Activated naive CD8-positive, alpha-beta T cell (primary cell): Measurements from ENCODE around the gene CRIM1.
A peak's percentile ranks its signal among the peaks of the same experiment; 100 is the strongest.

Experiments
- H3K27ac Mint-ChIP-seq: one replicate; pipeline ENCODE4 v1.8.0; 2021; ENCODE audit warnings: mixed read lengths
- H3K27me3 Mint-ChIP-seq: one replicate; pipeline ENCODE4 v1.8.0; 2021; ENCODE audit warnings: mixed read lengths
- H3K36me3 Mint-ChIP-seq: one replicate; pipeline ENCODE4 v1.8.0; 2021; ENCODE audit warnings: mixed read lengths
- H3K4me1 Mint-ChIP-seq: one replicate; pipeline ENCODE4 v1.8.0; 2021; ENCODE audit warnings: low read depth, mixed read lengths
- H3K4me3 Mint-ChIP-seq: one replicate; pipeline ENCODE4 v1.8.0; 2021; ENCODE audit warnings: mild to moderate bottlenecking, mixed read lengths
- H3K9me3 Mint-ChIP-seq: one replicate; pipeline ENCODE4 v1.8.0; 2021; ENCODE audit warnings: low read depth, mixed read lengths

The CRIM1 gene

DNA sequence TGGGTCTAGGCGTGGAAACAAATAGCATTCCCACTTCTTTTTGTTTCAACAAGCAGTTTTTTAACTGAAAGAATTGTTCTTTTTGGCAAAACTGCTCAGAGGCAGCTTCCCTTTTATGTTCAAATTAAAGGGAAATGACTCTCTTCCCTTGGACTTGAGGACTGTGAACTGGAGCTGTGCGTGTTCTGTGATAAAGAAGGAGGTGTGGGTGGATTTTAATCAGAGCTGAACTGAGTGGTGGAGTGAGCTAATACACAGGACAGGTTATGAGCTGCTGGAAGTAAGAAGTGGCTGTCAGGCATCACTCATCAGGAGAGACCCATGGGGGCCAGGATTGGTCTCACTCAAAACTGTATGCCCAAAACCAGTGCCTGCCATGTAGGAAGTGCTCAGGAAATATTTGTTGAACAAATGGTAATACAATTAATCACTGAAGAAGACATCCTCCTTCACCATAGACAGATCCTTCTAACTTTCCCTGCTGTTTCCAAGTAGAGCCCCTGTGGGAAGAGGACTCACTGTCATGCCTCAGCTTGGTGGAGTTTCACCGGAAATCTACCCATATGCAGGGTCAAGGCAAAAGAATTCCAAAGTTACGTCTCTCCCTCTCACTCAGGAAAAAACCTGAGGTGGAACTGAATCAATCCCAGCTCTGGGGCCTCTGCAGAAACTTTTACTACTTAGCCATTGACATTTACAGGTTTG lies 186.5 kb downstream of the CRIM1 start:
- no peak overlapping the region for H3K27ac Mint-ChIP-seq
- H3K4me3 Mint-ChIP-seq = no peak overlapping the region
- no peaks in the 10 kb centered on the region for H3K4me1 Mint-ChIP-seq
- no peaks in the 10 kb centered on the region for H3K9me3 Mint-ChIP-seq
- no peaks in the 10 kb centered on the region for H3K27me3 Mint-ChIP-seq
- H3K36me3 Mint-ChIP-seq = peaks cover 6% of the 10 kb centered on the region

DNA sequence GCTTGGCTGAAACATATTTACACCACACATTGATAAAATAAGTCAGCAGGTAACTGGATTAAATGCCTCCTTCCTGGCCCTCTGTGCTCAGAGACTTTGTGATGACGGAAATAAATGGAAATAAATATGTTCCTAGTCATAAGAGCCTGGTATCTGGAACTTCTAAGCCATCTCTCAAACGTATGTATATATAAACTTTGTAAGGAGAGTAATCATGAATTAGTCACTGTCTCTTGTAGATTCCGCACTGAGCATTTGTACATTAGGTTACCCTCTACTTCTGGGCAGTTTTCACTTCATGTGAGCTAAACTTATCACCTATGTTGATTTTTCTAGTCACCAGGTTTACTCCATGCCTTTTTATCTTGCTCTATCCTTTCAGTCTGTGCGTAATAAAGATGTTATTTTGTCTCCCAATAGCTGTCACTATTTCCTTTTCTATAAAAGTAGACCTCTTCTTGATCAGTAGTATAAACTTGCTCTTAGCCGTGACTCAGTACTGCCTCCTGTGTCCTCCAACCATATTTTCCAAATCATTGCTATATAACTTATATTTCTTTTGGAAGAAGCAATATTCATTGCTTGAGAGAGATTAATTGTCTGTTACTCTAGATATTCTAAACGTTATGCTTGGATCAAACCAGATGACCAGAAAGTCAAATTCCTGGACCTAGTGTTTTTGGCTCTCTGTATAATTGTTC lies 189.2 kb downstream of the CRIM1 start:
- H3K27ac Mint-ChIP-seq = no peak overlapping the region
- no peak overlapping the region for H3K4me3 Mint-ChIP-seq
- H3K27me3 Mint-ChIP-seq = no peaks in the 10 kb centered on the region
- H3K36me3 Mint-ChIP-seq = peaks cover 14% of the 10 kb centered on the region
- no peaks in the 10 kb centered on the region for H3K9me3 Mint-ChIP-seq
- peaks cover 11% of the 10 kb centered on the region for H3K4me1 Mint-ChIP-seq

DNA sequence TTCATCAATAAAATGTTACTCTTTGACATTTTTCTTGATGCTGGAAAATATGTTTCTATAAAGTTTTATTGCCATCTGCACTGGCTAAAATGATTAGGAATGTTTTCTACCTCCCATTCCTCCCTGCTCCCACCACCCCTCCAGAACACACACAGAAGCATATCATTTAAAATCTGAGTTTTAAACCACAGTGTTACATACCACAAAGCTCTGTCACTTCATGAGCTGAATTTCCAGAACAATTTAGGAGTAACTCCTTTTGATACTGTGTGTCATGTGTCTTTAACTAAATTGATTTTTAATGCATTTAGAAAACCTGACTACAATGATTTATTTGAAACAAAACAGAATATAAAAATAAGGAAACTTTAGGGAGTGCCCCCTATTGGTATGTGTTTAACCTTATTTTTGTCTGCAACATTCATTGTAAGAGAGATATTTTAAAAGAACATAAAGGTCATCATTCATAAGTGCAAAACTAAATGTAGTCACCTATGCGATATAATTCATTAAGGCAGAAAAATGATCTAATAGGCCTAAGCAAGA lies 190.4 kb downstream of the CRIM1 start:
- H3K27ac Mint-ChIP-seq = no peak overlapping the region
- no peaks in the 10 kb centered on the region for H3K9me3 Mint-ChIP-seq
- H3K4me1 Mint-ChIP-seq = peaks cover 14% of the 10 kb centered on the region
- peaks cover 17% of the 10 kb centered on the region for H3K36me3 Mint-ChIP-seq
- no peaks in the 10 kb centered on the region for H3K27me3 Mint-ChIP-seq
- no peak overlapping the region for H3K4me3 Mint-ChIP-seq

DNA sequence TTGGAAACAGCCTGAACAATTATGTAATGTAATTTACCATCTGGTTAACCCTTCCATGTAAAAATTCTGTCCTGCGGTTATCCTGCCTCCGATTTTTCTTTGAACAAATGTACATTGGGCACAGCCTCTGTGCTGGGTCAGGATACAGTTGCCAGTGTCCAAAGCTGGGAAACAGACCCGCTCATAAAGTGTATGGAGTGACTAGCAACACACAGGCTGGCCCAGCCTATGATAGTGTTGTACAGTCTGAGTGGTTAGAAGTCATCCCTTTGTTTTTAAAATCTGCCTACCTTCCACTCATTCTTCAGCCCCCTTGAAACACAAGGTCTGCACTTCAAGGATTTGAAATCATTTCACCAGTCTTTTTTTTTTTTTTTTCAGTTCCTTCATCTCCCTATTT lies 192.3 kb downstream of the CRIM1 start:
- peaks cover 21% of the 10 kb centered on the region for H3K36me3 Mint-ChIP-seq
- no peaks in the 10 kb centered on the region for H3K9me3 Mint-ChIP-seq
- H3K27ac Mint-ChIP-seq = no peak overlapping the region
- no peak overlapping the region for H3K4me3 Mint-ChIP-seq
- H3K4me1 Mint-ChIP-seq = peaks cover 14% of the 10 kb centered on the region
- no peaks in the 10 kb centered on the region for H3K27me3 Mint-ChIP-seq

DNA sequence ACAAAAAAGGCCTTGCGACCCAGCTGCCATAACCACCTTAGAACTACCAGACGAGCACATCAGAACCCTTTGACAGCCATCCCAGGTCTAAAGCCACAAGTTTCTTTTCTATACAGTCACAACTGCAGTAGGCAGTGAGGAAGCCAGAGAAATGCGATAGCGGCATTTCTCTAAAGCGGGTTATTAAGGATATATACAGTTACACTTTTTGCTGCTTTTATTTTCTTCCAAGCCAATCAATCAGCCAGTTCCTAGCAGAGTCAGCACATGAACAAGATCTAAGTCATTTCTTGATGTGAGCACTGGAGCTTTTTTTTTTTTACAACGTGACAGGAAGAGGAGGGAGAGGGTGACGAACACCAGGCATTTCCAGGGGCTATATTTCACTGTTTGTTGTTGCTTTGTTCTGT lies 193.6 kb downstream of the CRIM1 start:
- Mint-ChIP-seq H3K9me3 (no peaks in the 10 kb centered on the region), H3K36me3 (peaks cover 22% of the 10 kb centered on the region), H3K27ac (no peak overlapping the region), H3K4me3 (peak overlapping the region; percentile 48), H3K4me1 (peaks cover 14% of the 10 kb centered on the region), H3K27me3 (no peaks in the 10 kb centered on the region)

DNA sequence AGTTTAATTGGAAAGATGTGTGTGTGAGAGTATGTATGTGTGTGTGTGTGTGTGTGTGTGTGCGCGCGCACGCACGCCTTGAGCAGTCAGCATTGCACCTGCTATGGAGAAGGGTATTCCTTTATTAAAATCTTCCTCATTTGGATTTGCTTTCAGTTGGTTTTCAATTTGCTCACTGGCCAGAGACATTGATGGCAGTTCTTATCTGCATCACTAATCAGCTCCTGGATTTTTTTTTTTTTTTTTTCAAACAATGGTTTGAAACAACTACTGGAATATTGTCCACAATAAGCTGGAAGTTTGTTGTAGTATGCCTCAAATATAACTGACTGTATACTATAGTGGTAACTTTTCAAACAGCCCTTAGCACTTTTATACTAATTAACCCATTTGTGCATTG lies 194.4 kb downstream of the CRIM1 start:
- Mint-ChIP-seq H3K27me3 (no peaks in the 10 kb centered on the region), H3K36me3 (peaks cover 22% of the 10 kb centered on the region), H3K9me3 (no peaks in the 10 kb centered on the region), H3K4me3 (no peak overlapping the region), H3K27ac (no peak overlapping the region), H3K4me1 (peaks cover 14% of the 10 kb centered on the region)

DNA sequence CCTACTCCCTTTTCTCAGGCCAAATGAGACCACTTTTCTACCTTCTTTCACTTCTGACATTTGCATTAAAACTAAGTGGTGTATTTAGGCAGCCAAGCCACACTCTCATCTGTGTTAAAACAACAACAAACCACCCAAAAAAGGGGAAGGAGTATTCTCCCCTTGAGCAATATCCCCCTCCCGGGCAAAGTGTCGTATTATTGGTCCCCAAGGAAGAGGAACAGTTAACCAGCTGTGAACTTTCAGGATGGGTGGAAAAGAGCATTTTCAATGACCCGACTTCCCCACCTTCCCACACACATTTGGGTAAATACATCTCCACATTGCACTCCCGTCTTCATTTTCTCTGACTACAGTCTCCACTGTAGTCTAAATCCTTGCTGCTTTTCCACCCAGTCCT lies 198.1 kb downstream of the CRIM1 start:
- Mint-ChIP-seq H3K27me3 (no peaks in the 10 kb centered on the region), H3K4me1 (peaks cover 11% of the 10 kb centered on the region), H3K27ac (no peak overlapping the region), H3K4me3 (no peak overlapping the region), H3K36me3 (peaks cover 23% of the 10 kb centered on the region), H3K9me3 (no peaks in the 10 kb centered on the region)

DNA sequence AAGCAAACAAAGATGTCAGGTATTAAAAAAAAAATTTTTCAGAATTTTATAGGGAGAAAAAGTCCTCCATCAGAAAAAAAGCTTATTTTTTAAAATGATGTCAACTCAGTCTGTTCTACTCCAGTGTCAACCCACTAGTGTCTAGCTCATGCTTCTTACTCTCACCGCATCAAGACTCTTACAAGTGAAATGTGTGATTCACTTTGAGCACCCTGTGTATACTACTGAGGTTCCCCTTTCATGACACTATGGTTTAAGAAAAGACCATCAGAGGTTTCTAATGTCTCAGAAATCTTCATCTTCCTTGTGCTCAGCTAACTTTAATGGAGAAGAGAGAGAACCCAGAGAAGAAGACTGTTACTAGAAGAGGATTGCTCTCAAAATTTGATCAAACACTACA lies 199.0 kb downstream of the CRIM1 start:
- no peak overlapping the region for H3K27ac Mint-ChIP-seq
- H3K27me3 Mint-ChIP-seq = no peaks in the 10 kb centered on the region
- H3K4me1 Mint-ChIP-seq = peaks cover 4% of the 10 kb centered on the region
- no peaks in the 10 kb centered on the region for H3K9me3 Mint-ChIP-seq
- peaks cover 24% of the 10 kb centered on the region for H3K36me3 Mint-ChIP-seq
- H3K4me3 Mint-ChIP-seq = no peak overlapping the region

DNA sequence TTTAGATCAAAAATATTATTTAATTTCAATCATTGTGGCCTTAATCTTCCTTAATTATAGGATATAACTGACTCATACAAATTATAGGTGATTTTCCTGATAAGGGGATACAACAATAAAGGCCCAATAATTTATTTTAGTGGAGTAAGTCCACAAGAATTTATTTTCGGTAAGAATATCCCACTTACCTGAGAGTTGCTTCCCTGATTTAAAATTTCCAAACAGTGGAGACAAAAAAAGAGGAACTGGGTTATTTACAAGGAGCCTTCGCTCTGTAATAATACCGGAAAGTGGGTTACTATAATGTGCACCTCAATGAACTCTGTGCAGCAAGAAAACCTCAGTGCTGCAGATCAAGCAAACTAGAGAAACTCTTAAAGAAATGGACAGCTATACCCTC lies 200.2 kb downstream of the CRIM1 start:
- no peaks in the 10 kb centered on the region for H3K27me3 Mint-ChIP-seq
- no peak overlapping the region for H3K4me3 Mint-ChIP-seq
- H3K9me3 Mint-ChIP-seq = no peaks in the 10 kb centered on the region
- no peaks in the 10 kb centered on the region for H3K4me1 Mint-ChIP-seq
- H3K27ac Mint-ChIP-seq = no peak overlapping the region
- H3K36me3 Mint-ChIP-seq = peaks cover 22% of the 10 kb centered on the region

DNA sequence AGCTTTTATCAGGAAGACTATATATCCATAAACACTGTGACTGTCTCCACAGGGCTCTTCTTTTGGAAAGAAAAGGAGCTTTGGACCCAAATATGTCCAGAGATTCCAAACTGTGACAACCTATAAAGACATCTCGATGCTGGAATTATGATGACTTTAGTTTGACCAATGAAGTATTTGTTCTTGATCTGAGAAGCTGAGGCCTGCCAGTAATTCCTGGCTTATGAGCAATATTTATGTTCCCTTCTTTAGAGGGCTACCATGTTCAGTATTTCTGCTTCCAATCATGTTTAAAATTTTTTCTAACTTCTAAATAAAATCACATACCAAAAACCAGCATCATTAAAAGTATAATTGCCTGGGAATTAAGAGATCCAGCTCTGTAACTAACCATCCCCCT lies 201.3 kb downstream of the CRIM1 start:
- Mint-ChIP-seq H3K9me3 (no peaks in the 10 kb centered on the region), H3K4me1 (no peaks in the 10 kb centered on the region)

DNA sequence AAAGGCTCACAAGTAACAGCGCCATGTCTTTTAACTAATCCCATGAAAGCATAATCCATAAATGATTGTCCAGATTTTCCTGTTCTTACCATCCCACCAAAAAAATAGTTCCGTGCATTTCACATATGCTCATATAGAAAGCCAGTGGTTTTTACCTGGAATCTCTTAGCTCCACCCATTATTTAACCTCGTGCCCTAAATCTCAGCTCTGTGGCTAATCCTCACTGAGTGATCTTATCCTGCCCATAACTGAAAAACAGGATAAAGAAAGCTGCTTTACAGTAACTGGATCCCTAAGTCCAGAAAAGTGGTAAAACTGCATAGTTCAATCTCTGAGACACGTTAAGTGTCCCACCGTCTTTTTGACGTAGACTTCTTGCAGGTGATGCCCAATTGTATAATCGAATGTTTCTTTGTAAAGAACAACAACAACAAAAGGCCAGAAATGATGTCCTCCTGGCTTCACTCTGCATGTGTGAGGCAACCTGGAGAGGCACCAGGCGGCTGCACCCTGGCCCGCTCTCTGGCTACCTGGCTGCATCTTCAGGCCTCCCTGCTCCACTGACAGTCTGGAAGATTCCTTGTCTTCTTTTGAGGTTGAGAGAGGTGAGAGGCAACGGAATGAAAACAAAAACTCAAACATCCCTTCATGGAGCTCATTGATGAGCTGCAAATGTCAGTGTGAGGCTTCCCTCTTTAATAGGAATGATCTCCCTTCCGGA lies 203.8 kb downstream of the CRIM1 start:
- Mint-ChIP-seq H3K27ac (no peak overlapping the region), H3K4me3 (no peak overlapping the region), H3K4me1 (no peaks in the 10 kb centered on the region), H3K27me3 (no peaks in the 10 kb centered on the region), H3K9me3 (no peaks in the 10 kb centered on the region), H3K36me3 (peaks cover 21% of the 10 kb centered on the region)

More for the DNA sequence above, 201.3 kb downstream of the CRIM1 start:
- no peak overlapping the region for H3K27ac Mint-ChIP-seq
- no peaks in the 10 kb centered on the region for H3K27me3 Mint-ChIP-seq
- peaks cover 20% of the 10 kb centered on the region for H3K36me3 Mint-ChIP-seq
- H3K4me3 Mint-ChIP-seq = no peak overlapping the region

DNA sequence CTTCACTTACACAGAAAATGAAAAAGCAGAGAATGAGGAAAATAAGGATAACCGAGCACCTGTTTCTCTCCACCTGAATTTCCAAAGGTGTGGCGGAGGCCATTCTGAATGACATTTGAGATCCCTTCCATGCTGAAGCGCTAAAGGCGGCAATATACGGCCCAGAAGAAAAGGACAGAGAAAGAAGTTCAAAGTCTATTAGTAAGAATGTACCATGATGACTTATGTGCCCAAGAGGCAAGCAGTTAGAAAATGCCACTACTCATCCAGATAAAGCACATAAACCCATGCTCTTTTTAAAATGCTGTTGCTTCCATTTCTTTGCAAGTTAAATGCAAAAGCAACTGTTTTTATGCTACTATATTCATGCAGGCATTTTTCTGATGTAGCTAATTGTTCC lies 205.1 kb downstream of the CRIM1 start:
- peaks cover 23% of the 10 kb centered on the region for H3K36me3 Mint-ChIP-seq
- no peaks in the 10 kb centered on the region for H3K9me3 Mint-ChIP-seq
- no peaks in the 10 kb centered on the region for H3K4me1 Mint-ChIP-seq
- H3K27me3 Mint-ChIP-seq = no peaks in the 10 kb centered on the region
- H3K27ac Mint-ChIP-seq = no peak overlapping the region
- no peak overlapping the region for H3K4me3 Mint-ChIP-seq

DNA sequence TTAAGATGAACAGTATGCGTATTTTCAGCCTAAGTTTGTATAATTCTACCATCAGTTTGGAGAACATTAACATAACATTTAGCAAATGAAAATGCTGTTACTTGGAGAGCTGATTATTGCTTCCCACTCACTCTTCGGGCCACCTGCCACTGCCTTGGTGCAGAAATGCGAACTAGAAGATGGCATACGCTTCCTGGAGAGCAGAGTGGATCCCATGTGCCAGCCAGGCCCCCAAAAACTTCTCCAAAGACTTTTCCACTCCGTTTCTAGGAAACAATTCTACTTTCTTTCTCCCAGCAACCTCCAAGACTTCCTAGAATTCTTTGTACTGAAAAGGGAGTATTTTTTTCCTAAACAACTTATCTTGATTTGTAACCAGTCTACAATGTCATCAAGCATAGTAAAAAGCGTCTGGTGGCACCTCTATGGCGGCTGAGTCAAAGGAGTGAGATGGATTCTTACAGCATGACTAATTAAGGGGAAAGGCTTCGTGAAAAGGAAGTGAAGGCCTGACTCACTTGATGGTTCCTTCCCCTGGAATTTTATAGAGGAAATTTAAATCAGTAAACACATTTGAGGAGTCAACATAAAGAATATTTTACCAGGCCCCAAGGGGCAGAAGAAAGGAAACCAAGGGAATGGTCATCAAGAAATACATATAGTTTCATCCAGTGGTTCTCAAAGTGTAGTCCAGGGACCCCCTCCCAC lies 205.8 kb downstream of the CRIM1 start:
- Mint-ChIP-seq H3K27ac (no peak overlapping the region), H3K4me3 (no peak overlapping the region), H3K36me3 (peaks cover 21% of the 10 kb centered on the region), H3K9me3 (no peaks in the 10 kb centered on the region), H3K27me3 (no peaks in the 10 kb centered on the region), H3K4me1 (no peaks in the 10 kb centered on the region)

DNA sequence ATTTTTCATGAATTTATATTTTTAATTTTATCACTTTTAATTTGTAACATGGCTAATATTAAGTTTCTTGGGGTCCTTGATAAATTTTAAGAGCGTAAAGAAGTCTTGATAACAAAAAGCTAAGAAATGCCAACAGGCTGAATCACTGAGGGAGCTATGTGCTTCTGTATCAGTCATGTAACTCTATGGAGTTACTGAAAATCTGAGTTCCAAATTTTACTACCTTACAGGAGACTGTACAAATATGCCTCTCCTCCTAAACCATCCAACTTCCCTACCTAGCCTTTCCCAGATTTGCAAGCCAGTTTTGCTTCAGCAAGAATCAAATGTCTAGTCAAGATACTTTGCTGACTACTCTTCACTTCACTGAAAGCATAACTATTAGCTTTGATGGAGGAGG lies 206.7 kb downstream of the CRIM1 start:
- Mint-ChIP-seq H3K36me3 (peaks cover 25% of the 10 kb centered on the region), H3K4me3 (no peak overlapping the region), H3K27ac (no peak overlapping the region), H3K4me1 (no peaks in the 10 kb centered on the region), H3K9me3 (no peaks in the 10 kb centered on the region), H3K27me3 (no peaks in the 10 kb centered on the region)
